ENCODE measurements around the gene OR10H1. TPM values are rescaled to one million over a fixed set of nuclear protein-coding genes. Genes with fewer than 3 reads are reported as not detected.
"Not testable (repeated sequence)": the region's sequence is repeated elsewhere in the genome, so short reads cannot be mapped to it uniquely, and the experiment has no call there.

Gene OR10H1
- total RNA-seq, 2 experiments from 2014 or later, result not detected

- CTCF ChIA-PET, result no interaction called here
- Mint-ChIP-seq H3K4me1 (no peaks in the 10 kb centered on the region), H3K27me3 (no peaks in the 10 kb centered on the region), H3K36me3 (no peaks in the 10 kb centered on the region), H3K27ac (no peak overlapping the region), H3K4me3 (no peak overlapping the region), H3K9me3 (ENCODE audit: low read depth) (no peaks in the 10 kb centered on the region)
- DNase-seq (no peak), ATAC-seq (no peak)
Measured at GRCh38 chr19:15776991-15777970, 38.2 kb downstream of the OR10H1 start.

GRCh38 chr19:15776264-15776663, 39.2 kb downstream of the OR10H1 start:
- Mint-ChIP-seq H3K9me3 (ENCODE audit: low read depth) (no peaks in the 10 kb centered on the region), H3K27me3 (no peaks in the 10 kb centered on the region), H3K4me1 (no peaks in the 10 kb centered on the region), H3K27ac (no peak overlapping the region), H3K36me3 (no peaks in the 10 kb centered on the region), H3K4me3 (no peak overlapping the region)
- no peak for ATAC-seq
- CTCF ChIA-PET, result no interaction called here
- DNase-seq, result no peak

GRCh38 chr19:15775249-15775648, 40.2 kb downstream of the OR10H1 start:
- H3K36me3 Mint-ChIP-seq, result no peaks in the 10 kb centered on the region
- H3K4me3 Mint-ChIP-seq, result no peak overlapping the region
- no peak overlapping the region for H3K27ac Mint-ChIP-seq
- DNase-seq, result no peak
- H3K27me3 Mint-ChIP-seq, result no peaks in the 10 kb centered on the region
- no peaks in the 10 kb centered on the region for H3K4me1 Mint-ChIP-seq
- no peak for ATAC-seq
- CTCF ChIA-PET, result no interaction called here
- H3K9me3 Mint-ChIP-seq (ENCODE audit: low read depth), result no peaks in the 10 kb centered on the region

GRCh38 chr19:15774159-15774558, 41.3 kb downstream of the OR10H1 start:
- H3K9me3 Mint-ChIP-seq (ENCODE audit: low read depth); H3K27ac Mint-ChIP-seq; H3K27me3 Mint-ChIP-seq; DNase-seq; H3K4me1 Mint-ChIP-seq; H3K36me3 Mint-ChIP-seq; H3K4me3 Mint-ChIP-seq; ATAC-seq; CTCF ChIA-PET: not testable (repeated sequence)

GRCh38 chr19:15769586-15769985, 45.9 kb downstream of the OR10H1 start:
- CTCF ChIA-PET, result no interaction called here
- Mint-ChIP-seq H3K27me3 (peaks cover 4% of the 10 kb centered on the region), H3K9me3 (ENCODE audit: low read depth) (no peaks in the 10 kb centered on the region), H3K27ac (no peak overlapping the region), H3K4me3 (no peak overlapping the region), H3K36me3 (no peaks in the 10 kb centered on the region), H3K4me1 (no peaks in the 10 kb centered on the region)
- ATAC-seq (no peak), DNase-seq (no peak)

- Mint-ChIP-seq H3K4me1 (peaks cover 12% of the 10 kb centered on the region), H3K36me3 (no peaks in the 10 kb centered on the region), H3K27ac (no peak overlapping the region), H3K27me3 (peaks cover 46% of the 10 kb centered on the region), H3K9me3 (ENCODE audit: low read depth) (no peaks in the 10 kb centered on the region), H3K4me3 (no peak overlapping the region)
- no peak for DNase-seq
- CTCF ChIA-PET, result interaction anchor here (0.6 kb wide), 1 partner anchor 66 kb away, joined by 3 read pairs; no protein-coding TSS in a partner anchor
- no peak for ATAC-seq
Measured at GRCh38 chr19:15759962-15760565, 55.4 kb downstream of the OR10H1 start.

- no peak for ATAC-seq
Measured at GRCh38 chr19:15758379-15758778, 57.1 kb downstream of the OR10H1 start.

More at GRCh38 chr19:15758379-15758778, 57.1 kb downstream of the OR10H1 start:
- H3K4me3 Mint-ChIP-seq, result no peak overlapping the region
- no peak overlapping the region for H3K27ac Mint-ChIP-seq
- CTCF ChIA-PET, result no interaction called here
- H3K36me3 Mint-ChIP-seq, result no peaks in the 10 kb centered on the region
- H3K4me1 Mint-ChIP-seq, result peaks cover 12% of the 10 kb centered on the region
- no peaks in the 10 kb centered on the region for H3K9me3 Mint-ChIP-seq (ENCODE audit: low read depth)
- DNase-seq, result no peak
- H3K27me3 Mint-ChIP-seq, result peaks cover 58% of the 10 kb centered on the region

Other genes with a start within 250 kb of the OR10H1 start
- gene CYP4F8, start 200.4 kb downstream of the OR10H1 start, total RNA-seq, result not detected
- under 1 TPM in 1 of 2 experiments, not detected in 1; 0.26 TPM for gene CYP4F3, start 174.8 kb downstream of the OR10H1 start, total RNA-seq
- gene CYP4F12, start 142.6 kb downstream of the OR10H1 start, total RNA-seq, result under 1 TPM in 1 of 2 experiments, not detected in 1; 0.19 TPM
- not detected for gene OR10H2, start 87.6 kb downstream of the OR10H1 start, total RNA-seq
- not detected for gene OR10H3, start 77.7 kb downstream of the OR10H1 start, total RNA-seq
- gene OR10H5, start 28.0 kb downstream of the OR10H1 start, total RNA-seq, result not detected
- not detected for gene CYP4F2, start 82.4 kb upstream of the OR10H1 start, total RNA-seq
- not detected for gene CYP4F11, start 118.9 kb upstream of the OR10H1 start, total RNA-seq
- not detected for gene OR10H4, start 133.3 kb upstream of the OR10H1 start, total RNA-seq